Peyer's patch (tissue), 4 donors: Measurements from ENCODE around the gene KIRREL3. TPM values are rescaled to one million over a fixed set of nuclear protein-coding genes. Genes with fewer than 3 reads are reported as not detected.

Source experiments
- DNase-seq, 3 donors: peaks; one replicate each; pipeline ENCODE4 v3.0.0-alpha.2; 2017 to 2019
- H3K27ac ChIP-seq, 4 donors: fragments of 200-600 bp; sonication (generic); one replicate each; pipeline ENCODE4 v1.5.1; 2016 to 2019
- H3K27me3 ChIP-seq, 2 donors: fragments of 200-600 bp; sonication (generic); one replicate each; pipeline ENCODE4 v1.5.1; 2019
- H3K36me3 ChIP-seq, 3 donors: fragments of 200-600 bp; sonication (generic); one replicate each; pipeline ENCODE4 v1.5.1; 2016 to 2019
- H3K4me1 ChIP-seq, 4 donors: fragments of 200-600 bp; sonication (generic); one replicate each; pipeline ENCODE4 v1.5.1; 2016 to 2019
- H3K4me3 ChIP-seq, 4 donors: fragments of 200-600 bp; sonication (generic); 1 replicate in 3 of 4; 2 replicates in 1 of 4; pipeline ENCODE4 v1.5.1; 2016 to 2019; ENCODE audit warnings: mild to moderate bottlenecking in 1 of 4
- H3K9me3 ChIP-seq, 4 donors: fragments of 200-600 bp; sonication (generic); one replicate each; pipeline ENCODE4 v1.5.1; 2016 to 2019; ENCODE audit warnings: mild to moderate bottlenecking in 1 of 4
- CTCF ChIP-seq, 6 experiments: fragments of 450-650 bp in 4 of 6; fragments of 200-600 bp in 2 of 6; sonication (generic) in 1 of 6; IDR thresholded peaks; one replicate each; pipeline ENCODE4 v1.5.1; 2017 to 2019; ENCODE audit warnings: antibody characterized with exemption in 6 of 6, mild to moderate bottlenecking in 3 of 6, moderate library complexity in 1 of 6
- POLR2A ChIP-seq, 2 donors: fragments of 450-650 bp; IDR thresholded peaks; one replicate each; pipeline ENCODE4 v1.5.1; 2017; ENCODE audit warnings: antibody characterized with exemption in 2 of 2, mild to moderate bottlenecking in 2 of 2, moderate library complexity in 2 of 2
- total RNA-seq, 4 donors: library from RNA; depleted of rRNA; stranded (reverse); fragments of >200 nt; gene quantifications; one replicate each; pipeline ENCODE4 v1.1.0, GENCODE V29; 2016

Gene KIRREL3
- total RNA-seq, 4 donors from 2014 or later: 0.83 TPM; not detected in 3

- H3K4me1 ChIP-seq: no peaks in the 10 kb centered on the region
- no peaks in the 10 kb centered on the region for H3K27me3 ChIP-seq
- H3K9me3 ChIP-seq: no peaks in the 10 kb centered on the region
- H3K4me3 ChIP-seq: no peak overlapping the region
- DNase-seq: no peak
- TF ChIP-seq POLR2A (IDR thresholded peaks at IDR 0.05): no peak
- TF ChIP-seq CTCF (IDR thresholded peaks at IDR 0.05): no peak
- H3K36me3 ChIP-seq: no peaks in the 10 kb centered on the region
- H3K27ac ChIP-seq: no peak overlapping the region
Measured at GRCh38 chr11:126739499-126740145, 260.9 kb downstream of the KIRREL3 start.

- Histone ChIP-seq H3K4me1 (no peaks in the 10 kb centered on the region), H3K9me3 (no peaks in the 10 kb centered on the region), H3K27me3 (no peaks in the 10 kb centered on the region), H3K36me3 (no peaks in the 10 kb centered on the region), H3K4me3 (no peak overlapping the region), H3K27ac (no peak overlapping the region)
- TF ChIP-seq CTCF (IDR thresholded peaks at IDR 0.05): no peak
- TF ChIP-seq POLR2A (IDR thresholded peaks at IDR 0.05): no peak
- no peak for DNase-seq
Measured at GRCh38 chr11:126738295-126739031, 262.1 kb downstream of the KIRREL3 start.

GRCh38 chr11:126736682-126737572 is 263.6 kb downstream of the KIRREL3 start:
- TF ChIP-seq CTCF (IDR thresholded peaks at IDR 0.05): no peak
- TF ChIP-seq POLR2A (IDR thresholded peaks at IDR 0.05): no peak
- H3K27me3 ChIP-seq: no peaks in the 10 kb centered on the region
- H3K36me3 ChIP-seq: no peaks in the 10 kb centered on the region
- no peak overlapping the region for H3K27ac ChIP-seq
- no peaks in the 10 kb centered on the region for H3K9me3 ChIP-seq
- H3K4me1 ChIP-seq: no peaks in the 10 kb centered on the region
- DNase-seq: no peak
- no peak overlapping the region for H3K4me3 ChIP-seq

- H3K9me3 ChIP-seq: no peaks in the 10 kb centered on the region
- no peak overlapping the region for H3K4me3 ChIP-seq
- no peak for DNase-seq
- no peak overlapping the region for H3K27ac ChIP-seq
- no peaks in the 10 kb centered on the region for H3K4me1 ChIP-seq
- H3K36me3 ChIP-seq: no peaks in the 10 kb centered on the region
- TF ChIP-seq CTCF (IDR thresholded peaks at IDR 0.05): no peak
- no peak for TF ChIP-seq POLR2A (IDR thresholded peaks at IDR 0.05)
- H3K27me3 ChIP-seq: no peaks in the 10 kb centered on the region
Measured at GRCh38 chr11:126734752-126735151, 265.8 kb downstream of the KIRREL3 start.

DNA sequence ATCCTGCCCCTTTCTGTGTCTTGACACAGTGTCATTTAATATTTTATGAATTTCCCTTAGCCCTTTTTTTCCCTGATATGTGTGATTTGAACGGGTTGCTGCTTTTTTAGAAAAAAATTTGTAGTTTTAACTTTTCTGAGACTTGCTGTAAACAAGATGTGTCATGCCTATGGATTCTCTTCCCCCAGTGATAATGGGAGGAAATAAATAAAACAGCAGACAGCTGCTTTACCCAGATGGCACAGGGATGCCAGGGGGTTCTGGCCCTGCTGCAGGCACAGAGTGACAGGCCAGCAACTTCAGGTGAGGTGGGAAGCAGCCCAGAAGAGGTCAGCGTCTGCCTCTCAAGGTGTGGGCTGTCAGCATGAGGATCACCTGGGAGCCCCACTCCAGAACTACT is 266.9 kb downstream of the KIRREL3 start:
- Histone ChIP-seq H3K27me3 (no peaks in the 10 kb centered on the region), H3K9me3 (no peaks in the 10 kb centered on the region), H3K36me3 (no peaks in the 10 kb centered on the region), H3K27ac (no peak overlapping the region), H3K4me1 (no peaks in the 10 kb centered on the region), H3K4me3 (no peak overlapping the region)
- no peak for DNase-seq
- TF ChIP-seq POLR2A (IDR thresholded peaks at IDR 0.05) (no peak), CTCF (IDR thresholded peaks at IDR 0.05) (no peak)
